ENCODE data around the gene TTC32.
"Not testable (repeated sequence)": the region's sequence is repeated elsewhere in the genome, so short reads cannot be mapped to it uniquely, and the experiment has no call there.

Gene TTC32

GRCh38 chr2:19901442-19902215 lies at the start of gene TTC32:
TSS of gene TTC32 (minus strand) at chr2:19901983. CDS start at chr2:19901854, 129 bp downstream.
- DNase-seq: peak; percentile 89

- no peak for DNase-seq
These were observed 47.3 kb upstream of the TTC32 start for GRCh38 chr2:19949071-19949470.

- DNase-seq: no peak
These were observed 45.6 kb upstream of the TTC32 start for GRCh38 chr2:19947184-19947940.

GRCh38 chr2:19944205-19944845 lies 42.5 kb upstream of the TTC32 start:
- DNase-seq: no peak

- DNase-seq: no peak
These were observed 41.4 kb upstream of the TTC32 start for GRCh38 chr2:19943189-19943588.

GRCh38 chr2:19942199-19942598 lies 40.4 kb upstream of the TTC32 start:
- no peak for DNase-seq

- no peak for DNase-seq
These were observed 35.2 kb upstream of the TTC32 start for GRCh38 chr2:19937004-19937403.

- DNase-seq: no peak
These were observed 34.4 kb upstream of the TTC32 start for GRCh38 chr2:19936203-19936602.

- DNase-seq: no peak
These were observed 31.7 kb upstream of the TTC32 start for GRCh38 chr2:19933351-19933981.

- no peak for DNase-seq
These were observed 31.1 kb upstream of the TTC32 start for GRCh38 chr2:19932928-19933327.

- no peak for DNase-seq
These were observed 27.4 kb upstream of the TTC32 start for GRCh38 chr2:19929226-19929625.

- DNase-seq: not testable (repeated sequence)
These were observed 26.0 kb upstream of the TTC32 start for GRCh38 chr2:19927816-19928215.

GRCh38 chr2:19924526-19924925 lies 22.7 kb upstream of the TTC32 start:
- DNase-seq: not testable (repeated sequence)

GRCh38 chr2:19922188-19922587 lies 20.4 kb upstream of the TTC32 start:
- DNase-seq: not testable (repeated sequence)

GRCh38 chr2:19916385-19916950 lies 14.7 kb upstream of the TTC32 start:
- no peak for DNase-seq

GRCh38 chr2:19914266-19914975 lies 12.6 kb upstream of the TTC32 start:
- DNase-seq: no peak

GRCh38 chr2:19911808-19912509 lies 10.2 kb upstream of the TTC32 start:
- no peak for DNase-seq

GRCh38 chr2:19902216-19902740 lies 495 bp upstream of the TTC32 start:
- DNase-seq: no peak

GRCh38 chr2:19900931-19901441 lies 797 bp downstream of the TTC32 start:
- DNase-seq: no peak

GRCh38 chr2:19899985-19900930 lies 1.5 kb downstream of the TTC32 start:
- peak; percentile 6 for DNase-seq

Data from activated effector memory CD4-positive, alpha-beta T cell treated with Interleukin-2 at 50 U/mL for 16 hours (primary cell).